Adipocyte (in vitro differentiated cells): ENCODE results near the gene TANC1.
A peak's percentile ranks its signal among the peaks of the same experiment; 100 is the strongest.

ENCODE experiments used
- DNase-seq: peaks from one replicate; pipeline ENCODE4 v3.0.0-alpha.2; 2015; ENCODE audit warnings: low read depth
- H3K27me3 ChIP-seq: replicated peaks from 2 replicates; pipeline ENCODE4 v1.7.0; 2013; ENCODE audit warnings: mild to moderate bottlenecking, low read length, moderate library complexity; ENCODE audit not compliant: control insufficient read depth, insufficient read depth
- H3K36me3 ChIP-seq: 2 replicates; pipeline ENCODE4 v1.7.0; 2013; ENCODE audit warnings: low read length, mild to moderate bottlenecking, moderate library complexity; ENCODE audit not compliant: control insufficient read depth, insufficient read depth, severe bottlenecking
- H3K4me1 ChIP-seq: 2 replicates; pipeline ENCODE4 v1.7.0; 2013; ENCODE audit warnings: mild to moderate bottlenecking, low read length, moderate library complexity; ENCODE audit not compliant: control insufficient read depth, insufficient read depth
- H3K4me3 ChIP-seq: 2 replicates; pipeline ENCODE4 v1.7.0; 2013; ENCODE audit warnings: mild to moderate bottlenecking, low read length, moderate library complexity
- H3K9ac ChIP-seq: 2 replicates; pipeline ENCODE4 v1.7.0; 2013; ENCODE audit warnings: mild to moderate bottlenecking, low read length, moderate library complexity
- H3K9me3 ChIP-seq: 2 replicates; pipeline ENCODE4 v1.7.0; 2013; ENCODE audit warnings: mild to moderate bottlenecking, low read length, moderate library complexity; ENCODE audit not compliant: control insufficient read depth

The TANC1 gene

GRCh38 chr2:159192371-159192918 lies 224.0 kb downstream of the TANC1 start:
- Histone ChIP-seq H3K4me3 (no peak overlapping the region), H3K9me3 (no peaks in the 10 kb centered on the region), H3K4me1 (no peaks in the 10 kb centered on the region), H3K36me3 (peaks cover 52% of the 10 kb centered on the region), H3K9ac (no peak overlapping the region), H3K27me3 (no peaks in the 10 kb centered on the region)
- no peak for DNase-seq

GRCh38 chr2:159193791-159194190 lies 225.4 kb downstream of the TANC1 start:
- no peak for DNase-seq
- Histone ChIP-seq H3K4me1 (no peaks in the 10 kb centered on the region), H3K9ac (no peak overlapping the region), H3K4me3 (no peak overlapping the region), H3K27me3 (no peaks in the 10 kb centered on the region), H3K36me3 (peaks cover 54% of the 10 kb centered on the region), H3K9me3 (no peaks in the 10 kb centered on the region)

GRCh38 chr2:159194241-159194640 lies 225.8 kb downstream of the TANC1 start:
- Histone ChIP-seq H3K27me3 (no peaks in the 10 kb centered on the region), H3K4me1 (no peaks in the 10 kb centered on the region), H3K4me3 (no peak overlapping the region), H3K9me3 (no peaks in the 10 kb centered on the region), H3K36me3 (peaks cover 54% of the 10 kb centered on the region), H3K9ac (no peak overlapping the region)
- DNase-seq, result no peak

- H3K36me3 ChIP-seq, result peaks cover 59% of the 10 kb centered on the region
Measured at GRCh38 chr2:159195697-159196096, 227.3 kb downstream of the TANC1 start.

GRCh38 chr2:159196393-159196925 lies 228.0 kb downstream of the TANC1 start:
- H3K4me3 ChIP-seq, result no peak overlapping the region
- H3K9ac ChIP-seq, result no peak overlapping the region
- H3K4me1 ChIP-seq, result peaks cover 7% of the 10 kb centered on the region
- no peaks in the 10 kb centered on the region for H3K27me3 ChIP-seq
- no peak for DNase-seq
- no peaks in the 10 kb centered on the region for H3K9me3 ChIP-seq
- peaks cover 65% of the 10 kb centered on the region for H3K36me3 ChIP-seq

More at GRCh38 chr2:159195697-159196096, 227.3 kb downstream of the TANC1 start:
- no peak overlapping the region for H3K4me3 ChIP-seq
- H3K9me3 ChIP-seq, result no peaks in the 10 kb centered on the region
- H3K9ac ChIP-seq, result no peak overlapping the region
- H3K4me1 ChIP-seq, result peaks cover 7% of the 10 kb centered on the region
- H3K27me3 ChIP-seq, result no peaks in the 10 kb centered on the region
- no peak for DNase-seq

GRCh38 chr2:159199236-159199635 lies 230.8 kb downstream of the TANC1 start:
- Histone ChIP-seq H3K9ac (no peak overlapping the region), H3K27me3 (no peaks in the 10 kb centered on the region), H3K4me3 (no peak overlapping the region), H3K9me3 (no peaks in the 10 kb centered on the region), H3K4me1 (peaks cover 18% of the 10 kb centered on the region), H3K36me3 (peaks cover 68% of the 10 kb centered on the region)
- no peak for DNase-seq

- no peaks in the 10 kb centered on the region for H3K27me3 ChIP-seq
- no peak overlapping the region for H3K9ac ChIP-seq
- H3K4me3 ChIP-seq, result no peak overlapping the region
- peak; percentile 12 for DNase-seq
- peaks cover 18% of the 10 kb centered on the region for H3K4me1 ChIP-seq
- no peaks in the 10 kb centered on the region for H3K9me3 ChIP-seq
- H3K36me3 ChIP-seq, result peaks cover 61% of the 10 kb centered on the region
Measured at GRCh38 chr2:159199761-159200465, 231.5 kb downstream of the TANC1 start.

- H3K9ac ChIP-seq, result no peak overlapping the region
- DNase-seq, result peak; percentile 28
- no peak overlapping the region for H3K4me3 ChIP-seq
- H3K4me1 ChIP-seq, result peaks cover 18% of the 10 kb centered on the region
- no peaks in the 10 kb centered on the region for H3K27me3 ChIP-seq
- peaks cover 61% of the 10 kb centered on the region for H3K36me3 ChIP-seq
- H3K9me3 ChIP-seq, result no peaks in the 10 kb centered on the region
Measured at GRCh38 chr2:159200498-159200897, 232.1 kb downstream of the TANC1 start.

GRCh38 chr2:159201360-159202063 lies 233.1 kb downstream of the TANC1 start:
- H3K9ac ChIP-seq, result no peak overlapping the region
- DNase-seq, result no peak
- H3K9me3 ChIP-seq, result no peaks in the 10 kb centered on the region
- no peaks in the 10 kb centered on the region for H3K27me3 ChIP-seq
- H3K4me3 ChIP-seq, result no peak overlapping the region
- H3K36me3 ChIP-seq, result peaks cover 62% of the 10 kb centered on the region
- peaks cover 18% of the 10 kb centered on the region for H3K4me1 ChIP-seq

- Histone ChIP-seq H3K36me3 (peaks cover 56% of the 10 kb centered on the region), H3K9ac (no peak overlapping the region), H3K4me3 (no peak overlapping the region), H3K9me3 (no peaks in the 10 kb centered on the region), H3K4me1 (peaks cover 18% of the 10 kb centered on the region), H3K27me3 (no peaks in the 10 kb centered on the region)
- peak; percentile 92 for DNase-seq
Measured at GRCh38 chr2:159202568-159203071, 234.2 kb downstream of the TANC1 start.
